Mesendoderm (in vitro differentiated cells): Measurements from ENCODE around the gene MED16.

Experiments used
- DNase-seq: peaks from one replicate; pipeline ENCODE4 v3.0.0; 2013
- H2AK5ac ChIP-seq: 2 replicates; pipeline ENCODE4 v1.6.1; 2013; ENCODE audit warnings: low read length, inconsistent platforms
- H2BK120ac ChIP-seq: 2 replicates; pipeline ENCODE4 v1.6.1; 2013; ENCODE audit warnings: low read depth, mild to moderate bottlenecking, low read length, moderate library complexity, mixed read lengths
- H2BK15ac ChIP-seq: replicated peaks from 2 replicates; pipeline ENCODE4 v1.6.1; 2013; ENCODE audit warnings: low read depth, mild to moderate bottlenecking, moderate library complexity
- H2BK5ac ChIP-seq: 2 replicates; pipeline ENCODE4 v1.6.1; 2013; ENCODE audit warnings: low read length, inconsistent platforms
- H3K18ac ChIP-seq: 2 replicates; pipeline ENCODE4 v1.6.1; 2013; ENCODE audit warnings: mild to moderate bottlenecking, low read length, mixed read lengths
- H3K23ac ChIP-seq: one replicate; pipeline ENCODE4 v1.6.1; 2013; ENCODE audit warnings: low read length
- H3K27ac ChIP-seq: 2 replicates; pipeline ENCODE4 v1.5.1; 2013; ENCODE audit warnings: low read depth, mild to moderate bottlenecking, inconsistent platforms, low read length, moderate library complexity
- H3K27me3 ChIP-seq: 2 replicates; pipeline ENCODE4 v1.6.1; 2013; ENCODE audit warnings: low read length, control low read depth, mild to moderate bottlenecking, inconsistent platforms; ENCODE audit not compliant: insufficient read depth, poor library complexity
- H3K36me3 ChIP-seq: 2 replicates; pipeline ENCODE4 v1.6.1; 2013; ENCODE audit warnings: low read length, inconsistent platforms; ENCODE audit not compliant: control insufficient read depth, insufficient read depth
- H3K4ac ChIP-seq: one replicate; pipeline ENCODE4 v1.6.1; 2013; ENCODE audit warnings: low read depth, mild to moderate bottlenecking, low read length, moderate library complexity
- H3K4me1 ChIP-seq: 2 replicates; pipeline ENCODE4 v1.6.1; 2013; ENCODE audit warnings: low read depth, low read length, inconsistent platforms; ENCODE audit not compliant: control insufficient read depth
- H3K4me2 ChIP-seq: 2 replicates; pipeline ENCODE4 v1.6.1; 2013; ENCODE audit warnings: low read length
- H3K4me3 ChIP-seq: 2 replicates; pipeline ENCODE4 v1.5.1; 2013; ENCODE audit warnings: mild to moderate bottlenecking, low read length
- H3K56ac ChIP-seq: one replicate; pipeline ENCODE4 v1.6.1; 2013; ENCODE audit warnings: low read length
- H3K79me1 ChIP-seq: 2 replicates; pipeline ENCODE4 v1.6.1; 2013; ENCODE audit warnings: low read length, inconsistent platforms
- H3K79me2 ChIP-seq: 2 replicates; pipeline ENCODE4 v1.6.1; 2013; ENCODE audit warnings: mild to moderate bottlenecking, low read length; ENCODE audit not compliant: control insufficient read depth, insufficient read depth
- H3K9ac ChIP-seq: 2 replicates; pipeline ENCODE4 v1.6.1; 2013; ENCODE audit warnings: low read length, inconsistent platforms
- H4K5ac ChIP-seq: one replicate; pipeline ENCODE4 v1.6.1; 2013; ENCODE audit warnings: low read length
- H4K8ac ChIP-seq: one replicate; pipeline ENCODE4 v1.6.1; 2013; ENCODE audit warnings: low read depth, mild to moderate bottlenecking, control low read depth, low read length, moderate library complexity
- WGBS: extraction: QIAGEN DNeasy Blood & Tissue Kit; methylation state at CpG from one replicate; pipeline ENCODE4 v1.1.7; 2013; ENCODE audit warnings: low lambda C conversion rate, missing lambda C conversion rate; ENCODE audit not compliant: insufficient coverage; ENCODE audit errors: extremely low coverage; 5-methylcytosine and 5-hydroxymethylcytosine counted together

Gene MED16

DNA sequence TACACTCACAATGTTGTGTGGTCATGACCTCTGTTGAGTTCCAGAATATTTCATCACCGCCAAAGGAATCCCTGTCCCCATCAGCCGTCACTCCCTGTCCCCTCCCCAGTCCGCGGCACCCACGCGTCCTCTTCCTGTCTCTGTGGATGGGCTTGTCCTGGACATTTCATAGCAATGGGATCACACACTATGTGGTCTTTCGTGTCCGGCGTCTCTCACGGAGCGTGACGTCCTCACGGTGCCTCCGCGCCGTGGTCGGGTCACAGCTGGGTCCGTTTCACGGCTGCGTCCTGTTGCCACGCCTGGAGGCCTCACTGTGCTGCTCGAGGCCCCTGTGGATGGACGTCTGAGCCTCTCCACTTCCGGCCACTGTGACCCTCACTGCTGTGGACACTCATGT lies 58.8 kb downstream of the MED16 start:
- Histone ChIP-seq H3K56ac (no peak overlapping the region), H2AK5ac (no peak overlapping the region), H3K4ac (no peak overlapping the region), H3K9ac (no peak overlapping the region), H3K4me2 (no peak overlapping the region), H3K79me1 (no peaks in the 10 kb centered on the region), H3K27ac (no peak overlapping the region), H4K8ac (no peak overlapping the region), H3K36me3 (no peaks in the 10 kb centered on the region), H4K5ac (no peak overlapping the region), H3K4me3 (no peak overlapping the region), H2BK15ac (no peak overlapping the region), H3K27me3 (no peaks in the 10 kb centered on the region), H3K18ac (no peak overlapping the region), H3K23ac (no peak overlapping the region), H3K4me1 (no peaks in the 10 kb centered on the region), H2BK5ac (no peak overlapping the region), H2BK120ac (no peak overlapping the region), H3K79me2 (no peaks in the 10 kb centered on the region)
- DNase-seq = no peak
- no CpG with 5 or more reads among the region's 24 CpGs for WGBS

DNA sequence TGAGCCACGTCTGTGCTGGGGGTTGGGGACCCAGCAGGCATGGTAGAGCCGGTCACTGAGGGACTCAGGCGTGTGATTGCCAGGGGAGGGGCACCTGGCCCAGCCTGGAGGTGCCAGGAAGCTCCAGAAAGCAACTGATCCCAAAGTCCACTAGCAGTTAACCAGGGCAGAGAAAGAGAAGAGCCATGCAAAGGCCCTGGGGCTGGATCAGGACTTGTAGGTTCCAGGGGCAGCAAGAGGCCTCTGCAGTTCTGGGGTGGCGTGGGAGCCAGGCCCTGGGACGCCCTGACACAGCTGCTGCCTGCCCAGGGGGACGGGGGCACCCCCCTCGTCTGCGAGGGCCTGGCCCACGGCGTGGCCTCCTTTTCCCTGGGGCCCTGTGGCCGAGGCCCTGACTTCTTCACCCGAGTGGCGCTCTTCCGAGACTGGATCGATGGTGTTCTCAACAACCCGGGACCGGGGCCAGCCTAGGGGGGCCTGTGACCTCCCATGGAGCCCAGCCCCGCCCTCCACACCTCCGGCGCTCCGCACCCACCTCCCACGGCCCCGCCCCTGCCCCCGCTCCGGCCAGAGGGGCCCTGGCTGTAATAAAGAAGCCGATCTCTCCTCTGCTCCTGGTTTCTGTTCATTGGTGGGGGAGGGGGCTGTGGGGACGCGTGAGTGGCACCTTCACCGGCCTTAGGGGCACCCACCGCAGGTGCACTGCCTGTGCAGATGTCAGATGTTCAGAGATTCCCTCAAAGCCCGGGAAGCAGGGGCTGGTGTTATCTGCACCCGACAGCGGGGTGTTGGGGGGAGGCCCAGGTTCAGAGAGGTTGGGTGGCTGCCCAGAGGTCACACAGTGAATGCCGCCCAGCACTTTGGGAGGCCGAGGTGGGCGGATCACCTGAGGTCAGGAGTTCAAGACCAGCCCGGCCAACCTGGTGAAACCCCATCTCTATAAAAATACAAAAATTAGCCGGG lies 61.3 kb downstream of the MED16 start:
- no peak for DNase-seq
- Histone ChIP-seq H3K56ac (no peak overlapping the region), H3K4me2 (no peak overlapping the region), H3K79me1 (no peaks in the 10 kb centered on the region), H4K8ac (no peak overlapping the region), H3K4me3 (no peak overlapping the region), H3K27ac (no peak overlapping the region), H2BK15ac (no peak overlapping the region), H2BK120ac (no peak overlapping the region), H3K79me2 (no peaks in the 10 kb centered on the region), H3K9ac (no peak overlapping the region), H2AK5ac (no peak overlapping the region), H3K18ac (no peak overlapping the region), H3K4me1 (no peaks in the 10 kb centered on the region), H3K27me3 (no peaks in the 10 kb centered on the region), H2BK5ac (no peak overlapping the region), H3K4ac (no peak overlapping the region), H4K5ac (no peak overlapping the region), H3K36me3 (no peaks in the 10 kb centered on the region), H3K23ac (no peak overlapping the region)
- whole genome bisulfite sequencing = no CpG with 5 or more reads among the region's 38 CpGs

DNA sequence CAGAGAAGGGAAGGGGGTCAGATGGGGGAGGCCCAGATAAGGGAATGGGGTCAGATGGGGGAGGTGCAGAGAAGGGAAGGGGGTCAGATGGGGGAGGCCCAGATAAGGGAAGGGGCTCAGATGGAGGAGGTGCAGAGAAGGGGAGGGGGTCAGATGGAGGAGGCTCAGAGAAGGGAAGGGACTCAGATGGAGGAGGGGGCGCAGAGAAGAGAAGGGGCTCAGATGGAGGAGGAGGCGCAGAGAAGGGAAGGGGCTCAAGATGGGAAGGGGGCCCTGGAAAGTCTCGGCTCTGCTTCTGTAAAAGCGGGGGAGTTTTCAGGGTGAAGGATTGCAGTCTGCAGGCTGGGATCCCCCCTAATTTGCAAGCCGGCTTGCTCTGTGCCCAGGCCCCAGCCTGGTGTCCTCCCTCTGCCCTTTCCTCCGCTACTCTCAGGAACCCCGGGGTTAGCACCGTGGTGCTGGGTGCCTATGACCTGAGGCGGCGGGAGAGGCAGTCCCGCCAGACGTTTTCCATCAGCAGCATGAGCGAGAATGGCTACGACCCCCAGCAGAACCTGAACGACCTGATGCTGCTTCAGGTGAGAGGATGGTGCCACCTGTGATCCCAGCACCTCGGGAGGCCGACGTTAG lies 63.7 kb downstream of the MED16 start:
- no peak overlapping the region for H3K4ac ChIP-seq
- H2BK15ac ChIP-seq = no peak overlapping the region
- H3K18ac ChIP-seq = no peak overlapping the region
- no peak overlapping the region for H3K4me3 ChIP-seq
- no peaks in the 10 kb centered on the region for H3K4me1 ChIP-seq
- no peak overlapping the region for H4K8ac ChIP-seq
- no peaks in the 10 kb centered on the region for H3K36me3 ChIP-seq
- no peaks in the 10 kb centered on the region for H3K27me3 ChIP-seq
- H3K56ac ChIP-seq = no peak overlapping the region
- H3K79me1 ChIP-seq = no peaks in the 10 kb centered on the region
- no peak overlapping the region for H3K9ac ChIP-seq
- no peak for DNase-seq
- H2BK5ac ChIP-seq = no peak overlapping the region
- no CpG with 5 or more reads among the region's 18 CpGs for WGBS
- H2BK120ac ChIP-seq = no peak overlapping the region
- H3K27ac ChIP-seq = no peak overlapping the region
- H3K23ac ChIP-seq = no peak overlapping the region
- H4K5ac ChIP-seq = no peak overlapping the region
- no peak overlapping the region for H2AK5ac ChIP-seq
- H3K79me2 ChIP-seq = no peaks in the 10 kb centered on the region
- no peak overlapping the region for H3K4me2 ChIP-seq

DNA sequence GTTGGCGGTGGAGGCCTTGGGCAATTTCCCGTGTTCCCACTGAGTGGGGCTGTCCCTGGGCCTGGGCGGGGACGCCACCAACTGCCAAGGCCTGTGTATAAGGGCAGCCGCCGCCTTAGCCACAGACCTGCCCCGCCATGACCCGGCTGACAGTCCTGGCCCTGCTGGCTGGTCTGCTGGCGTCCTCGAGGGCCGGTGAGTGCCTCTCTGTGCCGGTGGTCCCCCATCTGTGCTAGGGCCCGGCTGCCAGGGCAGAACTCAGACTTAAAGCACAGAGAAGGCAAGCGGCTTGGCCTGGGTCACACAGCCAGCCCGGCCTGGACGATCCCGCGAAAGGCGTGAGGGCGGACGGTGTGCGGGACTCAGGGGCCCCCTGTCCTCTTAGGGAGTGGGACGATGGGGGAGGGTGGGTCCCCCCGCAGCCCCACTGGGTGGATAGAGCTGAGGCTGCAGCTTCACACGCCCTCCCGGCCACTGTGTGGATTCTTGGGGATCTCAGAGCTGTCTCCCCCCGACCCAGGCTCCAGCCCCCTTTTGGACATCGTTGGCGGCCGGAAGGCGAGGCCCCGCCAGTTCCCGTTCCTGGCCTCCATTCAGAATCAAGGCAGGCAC lies 65.2 kb downstream of the MED16 start, which contains the start of gene AZU1:
Gene AZU1, plus strand, starts transcription at position 128 of the 612 bp plus-strand sequence. Its CDS starts 10 bp downstream, at position 138.
- Histone ChIP-seq H3K27ac (no peak within 1 kb of the TSS), H2BK5ac (no peak within 1 kb of the TSS), H2AK5ac (no peak within 1 kb of the TSS), H3K23ac (no peak within 1 kb of the TSS), H3K18ac (no peak within 1 kb of the TSS), H3K56ac (no peak within 1 kb of the TSS), H2BK120ac (no peak within 1 kb of the TSS), H3K4me3 (no peak within 1 kb of the TSS), H3K79me1 (no peaks in the 10 kb centered on the region), H3K79me2 (no peaks in the 10 kb centered on the region), H3K36me3 (no peaks in the 10 kb centered on the region), H2BK15ac (no peak within 1 kb of the TSS), H3K4ac (no peak within 1 kb of the TSS), H3K4me1 (no peaks in the 10 kb centered on the region), H3K9ac (no peak within 1 kb of the TSS), H4K8ac (no peak within 1 kb of the TSS), H3K27me3 (no peaks in the 10 kb centered on the region), H3K4me2 (no peak within 1 kb of the TSS), H4K5ac (no peak within 1 kb of the TSS)
- no peak for DNase-seq
- no CpG with 5 or more reads among the region's 33 CpGs for WGBS

DNA sequence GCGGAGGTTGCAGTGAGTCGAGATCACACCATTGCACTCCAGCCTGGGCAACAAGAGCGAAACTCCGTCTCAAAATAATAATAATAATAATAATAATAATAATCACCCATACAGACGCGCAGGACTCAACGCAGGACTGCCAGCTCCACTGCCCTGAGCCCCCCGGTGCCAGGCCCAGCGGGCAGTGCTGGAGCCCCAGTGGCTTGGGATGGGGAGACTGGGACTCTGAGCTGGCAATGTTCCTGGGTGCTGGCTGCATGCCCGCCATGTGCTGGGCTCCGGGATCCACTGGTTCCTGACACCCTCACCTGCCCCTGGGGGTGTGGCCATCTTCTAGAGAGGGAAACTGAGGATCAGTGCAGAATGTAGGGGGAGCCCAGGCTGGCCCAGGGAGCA lies 65.7 kb downstream of the MED16 start:
- Histone ChIP-seq H3K79me2 (no peaks in the 10 kb centered on the region), H2BK120ac (no peak overlapping the region), H3K18ac (no peak overlapping the region), H2BK15ac (no peak overlapping the region), H4K8ac (no peak overlapping the region), H3K27me3 (no peaks in the 10 kb centered on the region), H2AK5ac (no peak overlapping the region), H3K4me2 (no peak overlapping the region), H2BK5ac (no peak overlapping the region), H3K56ac (no peak overlapping the region), H3K4ac (no peak overlapping the region), H4K5ac (no peak overlapping the region), H3K4me3 (no peak overlapping the region), H3K36me3 (no peaks in the 10 kb centered on the region), H3K4me1 (no peaks in the 10 kb centered on the region), H3K9ac (no peak overlapping the region), H3K23ac (no peak overlapping the region), H3K27ac (no peak overlapping the region), H3K79me1 (no peaks in the 10 kb centered on the region)
- no peak for DNase-seq
- no CpG with 5 or more reads among the region's 11 CpGs for WGBS
